Osteoblast (primary cell): ENCODE data around the gene NAV1. TPM values are rescaled to one million over a fixed set of nuclear protein-coding genes. Genes with fewer than 3 reads are reported as not detected.
A peak's percentile ranks its signal among the peaks of the same experiment; 100 is the strongest.

Experiments used
- DNase-seq: peaks from one replicate; pipeline ENCODE4 v3.0.0; 2011; ENCODE audit warnings: low spot score, mixed read lengths; ENCODE audit not compliant: insufficient read length; ENCODE audit errors: missing footprints
- H2AFZ ChIP-seq: 2 replicates; pipeline ENCODE4 v1.6.0; 2011; ENCODE audit warnings: mild to moderate bottlenecking, low read length
- H3K27ac ChIP-seq: 2 replicates; pipeline ENCODE4 v1.5.1; 2011; ENCODE audit warnings: mild to moderate bottlenecking, low read depth, low read length, moderate library complexity
- H3K27me3 ChIP-seq: 2 replicates; pipeline ENCODE4 v1.6.0; 2012; ENCODE audit warnings: mild to moderate bottlenecking, control low read depth, inconsistent platforms, low read length, moderate library complexity; ENCODE audit not compliant: insufficient read depth
- H3K36me3 ChIP-seq: 2 replicates; pipeline ENCODE4 v1.5.1; 2011; ENCODE audit warnings: mild to moderate bottlenecking, low read length, control low read depth, moderate library complexity; ENCODE audit not compliant: insufficient read depth
- H3K4me1 ChIP-seq: 2 replicates; pipeline ENCODE4 v1.5.1; 2011; ENCODE audit warnings: mild to moderate bottlenecking, low read length, control low read depth, moderate library complexity; ENCODE audit not compliant: insufficient read depth
- H3K4me2 ChIP-seq: 2 replicates; pipeline ENCODE4 v1.6.0; 2011; ENCODE audit warnings: mild to moderate bottlenecking, low read length; ENCODE audit not compliant: insufficient read depth
- H3K4me3 ChIP-seq: fragments of 200-600 bp; sonication (generic); 3 replicates; pipeline ENCODE4 v1.5.1; 2012; ENCODE audit warnings: mild to moderate bottlenecking, low read length, inconsistent platforms; ENCODE audit not compliant: insufficient read depth
- H3K79me2 ChIP-seq: 2 replicates; pipeline ENCODE4 v1.6.0; 2012; ENCODE audit warnings: mild to moderate bottlenecking, low read length, control low read depth, inconsistent platforms; ENCODE audit not compliant: insufficient read depth
- H3K9me3 ChIP-seq: 2 replicates; pipeline ENCODE4 v1.5.1; 2011; ENCODE audit warnings: low read depth, low read length, control low read depth
- H4K20me1 ChIP-seq: 2 replicates; pipeline ENCODE4 v1.6.0; 2012; ENCODE audit warnings: mild to moderate bottlenecking, low read length, control low read depth; ENCODE audit not compliant: insufficient read depth
- CTCF ChIP-seq: IDR thresholded peaks from 2 replicates; pipeline ENCODE4 v1.5.1; 2011; ENCODE audit warnings: mild to moderate bottlenecking, low read depth, low read length, moderate library complexity; ENCODE audit errors: extremely low read depth
- total RNA-seq: library from RNA; depleted of rRNA; stranded (reverse); fragments of >200 nt; gene quantifications from 2 replicates; pipeline ENCODE4 v1.2.3, GENCODE V29; 2012

The NAV1 gene
- total RNA-seq, 1 donor, result 47.0 TPM

GRCh38 chr1:201570886-201571624 lies 32.1 kb downstream of the NAV1 start:
- no peak overlapping the region for H2AFZ ChIP-seq

GRCh38 chr1:201573030-201573429 lies 34.1 kb downstream of the NAV1 start:
- peak; percentile 58 for DNase-seq
- H3K4me3 ChIP-seq, result no peak overlapping the region
- peaks cover 50% of the 10 kb centered on the region for H4K20me1 ChIP-seq
- H3K27me3 ChIP-seq, result no peaks in the 10 kb centered on the region
- H3K27ac ChIP-seq, result no peak overlapping the region
- H3K79me2 ChIP-seq, result peaks cover 98% of the 10 kb centered on the region
- H3K9me3 ChIP-seq, result no peaks in the 10 kb centered on the region
- peaks cover 7% of the 10 kb centered on the region for H3K4me1 ChIP-seq
- H2AFZ ChIP-seq, result no peak overlapping the region
- TF ChIP-seq CTCF, result no peak
- peaks cover 40% of the 10 kb centered on the region for H3K36me3 ChIP-seq
- no peak overlapping the region for H3K4me2 ChIP-seq

More at GRCh38 chr1:201570886-201571624, 32.1 kb downstream of the NAV1 start:
- Histone ChIP-seq H3K4me3 (no peak overlapping the region), H4K20me1 (peaks cover 53% of the 10 kb centered on the region), H3K27ac (peak overlapping the region; percentile 25), H3K36me3 (peaks cover 50% of the 10 kb centered on the region), H3K9me3 (no peaks in the 10 kb centered on the region), H3K4me1 (no peaks in the 10 kb centered on the region), H3K4me2 (no peak overlapping the region), H3K79me2 (peaks cover 98% of the 10 kb centered on the region), H3K27me3 (no peaks in the 10 kb centered on the region)
- no peak for DNase-seq
- no peak for TF ChIP-seq CTCF

GRCh38 chr1:201573923-201574322 lies 35.0 kb downstream of the NAV1 start:
- Histone ChIP-seq H2AFZ (no peak overlapping the region), H3K27ac (no peak overlapping the region), H3K79me2 (peaks cover 98% of the 10 kb centered on the region), H3K36me3 (peaks cover 32% of the 10 kb centered on the region), H3K4me3 (no peak overlapping the region), H3K4me2 (no peak overlapping the region), H4K20me1 (peaks cover 47% of the 10 kb centered on the region), H3K27me3 (no peaks in the 10 kb centered on the region), H3K9me3 (no peaks in the 10 kb centered on the region), H3K4me1 (peaks cover 14% of the 10 kb centered on the region)
- no peak for TF ChIP-seq CTCF
- peak; percentile 14 for DNase-seq

- Histone ChIP-seq H3K27ac (no peak overlapping the region), H4K20me1 (peaks cover 31% of the 10 kb centered on the region), H3K9me3 (no peaks in the 10 kb centered on the region), H3K27me3 (no peaks in the 10 kb centered on the region), H3K4me2 (no peak overlapping the region), H3K36me3 (peaks cover 24% of the 10 kb centered on the region), H3K79me2 (peaks cover 98% of the 10 kb centered on the region), H2AFZ (no peak overlapping the region), H3K4me3 (no peak overlapping the region), H3K4me1 (peaks cover 14% of the 10 kb centered on the region)
- no peak for DNase-seq
- TF ChIP-seq CTCF, result no peak
Measured at GRCh38 chr1:201575912-201576311, 37.0 kb downstream of the NAV1 start.
